ENCODE measurements around the gene FBXL19.

GRCh38 chr16:30920891-30921290, 2.5 kb upstream of the FBXL19 start:
- no peak for TF ChIP-seq CTCF (IDR thresholded peaks at IDR 0.05; ENCODE audit: insufficient read depth, low read length, poor library complexity, severe bottlenecking)
- TF ChIP-seq EZH2phosphoT487 (conservative IDR thresholded peaks at IDR 0.05; ENCODE audit: low read length): no peak

All from SU-DHL-6 (cell line).